Measurements from ENCODE around the gene TOR3A. TPM values are rescaled to one million over a fixed set of nuclear protein-coding genes. Genes with fewer than 3 reads are reported as not detected.
"Not testable (repeated sequence)": the region's sequence is repeated elsewhere in the genome, so short reads cannot be mapped to it uniquely, and the experiment has no call there.

The TOR3A gene
- total RNA-seq, 1 donor from 2014 or later, result 27.5 TPM

DNA sequence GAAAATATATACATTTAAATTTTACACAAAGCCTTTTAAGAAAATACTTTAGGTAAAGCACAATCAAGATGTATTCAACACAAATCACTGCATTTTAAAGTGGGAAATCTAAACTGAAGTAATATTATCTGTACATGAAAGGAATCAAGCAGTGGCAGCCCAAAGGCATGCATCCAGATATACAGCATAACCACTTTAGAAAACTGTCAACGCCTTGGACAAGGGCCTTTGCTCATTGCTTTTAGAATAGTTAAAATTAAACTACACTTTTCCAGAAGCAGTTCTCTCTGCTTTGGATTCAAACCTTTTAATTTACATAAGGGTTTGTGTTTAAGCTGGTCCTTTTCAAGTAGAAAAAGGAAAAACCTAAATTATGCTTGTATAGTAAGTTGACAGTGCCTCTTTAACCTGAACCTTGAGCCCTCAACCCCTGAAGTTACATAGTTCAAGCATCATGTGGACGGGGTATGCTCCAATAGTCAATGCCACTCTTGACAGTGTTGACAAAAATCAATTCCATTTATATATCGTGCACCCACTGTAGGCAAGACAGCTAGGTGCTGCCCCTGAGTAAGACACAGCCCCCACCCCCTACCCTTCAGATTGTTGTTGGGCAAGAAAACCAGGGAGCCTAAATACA is 22.9 kb downstream of the TOR3A start:
- no peak for DNase-seq (ENCODE audit: low read depth in 2 of 2)

- DNase-seq (ENCODE audit: low read depth in 2 of 2), result no peak
Measured at GRCh38 chr1:179105393-179105792, 23.5 kb downstream of the TOR3A start.

GRCh38 chr1:179107706-179108629 is 26.1 kb downstream of the TOR3A start:
- DNase-seq (ENCODE audit: low read depth in 2 of 2), result no peak

DNA sequence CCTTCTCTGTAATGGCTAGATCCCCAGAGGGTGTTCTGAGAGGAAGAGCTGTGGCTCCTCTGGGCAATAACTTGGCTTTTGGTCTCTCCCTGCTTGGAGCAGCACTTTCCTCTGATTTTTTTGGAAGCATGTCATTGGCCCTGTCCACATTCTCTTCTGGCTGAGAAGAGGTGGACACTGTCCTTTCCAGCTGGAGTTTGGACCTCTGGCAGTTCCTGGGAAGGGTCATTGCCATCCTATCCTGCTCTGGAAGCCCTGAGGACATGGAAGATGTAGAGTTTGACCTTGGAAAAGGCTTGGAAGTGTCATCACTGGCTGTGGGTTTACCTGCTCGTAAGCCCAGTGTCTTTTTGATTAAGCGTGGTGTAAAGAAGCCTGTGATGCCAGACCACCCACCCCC is 26.8 kb downstream of the TOR3A start:
- no peak for DNase-seq (ENCODE audit: low read depth in 2 of 2)

DNA sequence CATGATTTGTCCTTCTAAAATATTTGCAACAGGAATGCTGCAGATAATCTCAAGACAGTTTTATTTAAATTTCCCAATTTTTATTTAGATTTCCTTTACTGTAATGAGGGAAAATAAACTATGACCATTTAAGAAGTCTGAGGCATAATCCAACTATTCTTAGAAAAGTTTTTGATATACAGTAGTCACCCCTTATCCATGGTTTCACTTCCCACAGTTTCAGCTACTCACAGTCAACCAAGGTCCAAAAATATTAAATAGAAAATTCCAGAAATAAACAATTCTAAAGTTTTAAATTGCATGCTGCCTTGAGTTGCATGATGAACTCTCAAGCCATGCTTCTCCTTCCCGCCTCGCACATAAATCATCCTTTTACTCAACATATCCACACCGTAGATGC is 33.3 kb downstream of the TOR3A start:
- no peak for DNase-seq (ENCODE audit: low read depth in 2 of 2)

- no peak for DNase-seq (ENCODE audit: low read depth in 2 of 2)
Measured at GRCh38 chr1:179119513-179119912, 37.6 kb downstream of the TOR3A start.

DNA sequence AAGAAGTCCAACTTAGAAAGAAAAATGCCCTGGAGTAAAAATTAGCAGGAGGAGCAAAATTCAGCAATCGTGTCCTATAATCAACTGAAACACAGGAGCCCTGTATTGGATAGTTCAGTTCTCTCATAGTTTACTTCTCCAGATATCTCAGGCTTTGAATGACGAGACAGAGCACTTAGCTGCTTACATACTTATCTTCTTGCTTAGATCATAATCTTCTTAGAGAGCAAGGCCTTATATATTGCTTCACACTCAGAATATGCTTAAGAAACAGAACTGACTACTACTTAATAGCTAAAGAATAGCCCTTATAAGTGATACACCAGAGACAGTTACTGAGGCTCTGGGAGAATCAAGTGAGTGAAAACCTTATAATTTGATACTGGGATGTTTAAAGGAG is 38.9 kb downstream of the TOR3A start:
- DNase-seq (ENCODE audit: low read depth in 2 of 2), result no peak

DNA sequence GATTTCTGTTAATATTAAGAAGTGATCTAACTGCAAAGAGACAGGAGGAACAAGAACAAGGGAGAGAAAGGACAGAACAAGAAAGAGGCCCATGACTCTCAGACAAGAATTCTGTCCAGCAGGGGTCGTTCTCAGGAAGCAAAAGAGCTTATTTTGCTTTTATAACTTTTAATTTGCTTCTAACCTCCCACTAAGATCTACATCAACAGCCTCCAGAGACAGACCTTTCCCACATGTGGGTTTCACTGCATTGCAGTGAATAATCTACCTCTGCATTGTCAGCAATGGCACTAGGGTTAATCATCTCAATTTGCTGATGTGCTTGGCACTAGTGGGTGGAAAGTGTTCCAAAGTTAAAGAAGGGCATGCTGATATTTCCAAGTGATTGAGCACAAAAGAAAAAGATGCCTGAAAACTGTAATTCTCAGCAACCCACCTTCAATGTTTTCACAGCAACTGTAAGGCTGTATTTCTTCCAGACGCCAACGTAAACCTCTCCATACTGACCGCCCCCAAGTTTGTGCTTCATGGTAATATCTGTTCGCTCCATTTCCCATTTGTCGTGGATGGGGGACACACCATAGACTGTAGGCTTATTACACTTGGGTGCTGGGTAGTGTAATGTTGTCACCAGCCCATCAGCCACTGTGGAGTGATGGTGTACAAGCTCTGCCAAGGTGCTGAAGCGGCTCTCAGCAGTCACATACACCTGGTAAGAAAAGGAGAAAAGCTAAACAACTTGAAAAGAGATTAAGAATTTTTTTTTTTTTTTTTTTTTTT is 39.5 kb downstream of the TOR3A start:
- DNase-seq (ENCODE audit: low read depth in 2 of 2), result peak in 1 of 2 donors; percentile 47

DNA sequence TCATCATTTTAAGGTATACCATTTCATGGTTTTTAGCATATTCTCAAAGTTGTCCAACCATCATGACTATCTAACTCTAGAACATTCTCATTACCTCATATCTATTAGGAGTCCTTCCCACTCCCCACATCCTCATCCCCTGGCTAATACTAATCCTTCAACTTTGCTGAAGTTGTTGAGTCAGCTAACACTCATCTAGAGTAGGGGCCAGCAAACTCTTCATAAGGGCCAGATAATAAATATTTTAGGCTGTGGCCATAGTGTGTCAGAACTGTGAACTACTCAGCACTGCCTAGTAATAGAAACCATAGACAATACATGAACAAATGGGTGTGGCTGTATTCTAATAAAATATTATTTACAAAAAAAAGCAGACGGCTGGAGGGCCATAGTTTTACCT is 43.0 kb downstream of the TOR3A start:
- no peak for DNase-seq (ENCODE audit: low read depth in 2 of 2)

- peak; percentile 79 to 80 for DNase-seq (ENCODE audit: low read depth in 2 of 2)
Measured at GRCh38 chr1:179126338-179127060, 44.6 kb downstream of the TOR3A start.

DNA sequence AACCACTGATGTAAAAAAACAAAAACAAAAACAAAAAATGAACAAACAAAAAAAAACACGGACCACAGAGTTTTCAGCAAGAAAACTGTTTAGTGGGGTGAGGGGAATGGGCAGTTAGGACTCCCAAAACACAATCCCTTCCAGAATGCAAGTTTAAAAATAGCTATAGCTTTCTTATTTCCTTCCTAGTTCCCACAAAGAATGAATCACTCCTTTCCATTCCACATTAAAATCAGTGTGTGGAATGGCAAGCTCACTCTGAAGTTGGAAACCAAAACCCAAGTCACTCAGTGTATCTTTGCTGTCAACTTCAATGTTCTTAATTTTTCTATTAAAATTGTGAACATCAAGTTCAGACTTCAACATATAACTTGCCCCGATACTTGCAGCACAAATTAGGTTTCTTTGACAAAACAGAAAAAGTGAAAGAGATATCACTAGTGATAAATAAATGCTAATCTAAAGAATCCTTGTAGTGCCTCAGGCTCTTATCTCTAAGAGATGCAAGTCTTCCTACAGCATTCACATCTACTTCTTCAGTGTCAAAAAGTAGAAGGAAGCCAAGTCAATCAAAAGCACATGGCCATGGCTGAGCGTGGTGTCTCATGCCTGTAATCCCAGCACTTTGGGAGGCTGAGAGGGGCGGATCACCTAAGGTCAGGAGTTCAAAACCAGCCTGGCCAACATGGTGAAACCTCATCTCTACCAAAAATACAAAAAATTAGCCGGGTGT is 45.5 kb downstream of the TOR3A start:
- DNase-seq (ENCODE audit: low read depth in 2 of 2), result peak in 1 of 2 donors; percentile 63

DNA sequence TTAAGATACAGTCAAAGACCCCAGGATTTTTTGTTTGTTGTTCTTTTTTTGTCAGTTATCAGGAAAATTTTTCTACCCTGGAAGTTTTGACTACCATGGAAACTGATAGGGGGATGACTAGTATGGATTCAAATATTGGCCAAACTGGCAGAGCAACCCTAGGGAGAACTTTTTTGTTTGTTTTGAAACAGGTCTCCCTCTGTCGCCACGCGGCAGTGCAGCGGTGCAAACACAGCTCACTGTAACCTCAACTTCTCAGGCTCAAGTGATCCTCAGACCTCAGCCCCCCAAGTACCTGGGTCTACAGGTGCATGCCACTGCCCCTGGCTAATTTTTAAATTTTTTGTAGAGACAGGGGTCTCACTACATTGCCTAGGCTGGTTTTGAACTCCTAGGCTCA is 46.6 kb downstream of the TOR3A start:
- DNase-seq (ENCODE audit: low read depth in 2 of 2), result no peak

GRCh38 chr1:179129702-179130473 is 48.0 kb downstream of the TOR3A start:
- DNase-seq (ENCODE audit: low read depth in 2 of 2), result peak; percentile 46 to 70

- not testable (repeated sequence) for DNase-seq (ENCODE audit: low read depth in 2 of 2)
Measured at GRCh38 chr1:179135168-179135567, 53.3 kb downstream of the TOR3A start.

- DNase-seq (ENCODE audit: low read depth in 2 of 2), result not testable (repeated sequence)
Measured at GRCh38 chr1:179135707-179136106, 53.8 kb downstream of the TOR3A start.

DNA sequence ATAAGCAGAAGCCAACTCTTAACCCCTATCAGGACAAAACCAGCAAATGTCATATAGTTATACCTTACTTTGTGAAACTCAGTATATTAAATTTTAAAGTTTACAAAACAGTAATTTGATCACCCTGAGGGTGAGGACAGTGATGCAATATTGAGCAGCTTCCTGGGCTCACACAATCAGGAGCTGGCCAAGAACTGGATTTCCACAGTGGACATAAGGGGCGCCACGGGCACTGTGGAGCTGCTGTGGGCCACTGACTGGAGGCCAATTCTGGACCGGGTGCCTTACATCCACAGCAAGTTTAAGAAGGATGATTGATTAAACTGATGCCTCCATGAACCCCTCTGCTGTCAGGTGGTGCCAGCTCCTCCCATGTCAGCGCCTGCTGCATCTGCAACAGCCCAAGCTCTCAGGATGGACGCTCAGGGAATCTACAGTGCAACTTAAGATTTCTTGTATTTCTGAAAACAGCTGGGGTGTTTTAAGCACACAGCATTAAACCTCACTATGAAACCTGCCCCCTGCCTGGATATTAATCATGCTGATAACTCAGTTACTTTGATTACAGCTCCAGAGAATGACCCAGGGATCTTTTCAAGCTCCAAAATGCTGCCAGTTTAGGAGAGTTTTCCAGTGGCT is 55.9 kb downstream of the TOR3A start:
- DNase-seq (ENCODE audit: low read depth in 2 of 2), result no peak

DNA sequence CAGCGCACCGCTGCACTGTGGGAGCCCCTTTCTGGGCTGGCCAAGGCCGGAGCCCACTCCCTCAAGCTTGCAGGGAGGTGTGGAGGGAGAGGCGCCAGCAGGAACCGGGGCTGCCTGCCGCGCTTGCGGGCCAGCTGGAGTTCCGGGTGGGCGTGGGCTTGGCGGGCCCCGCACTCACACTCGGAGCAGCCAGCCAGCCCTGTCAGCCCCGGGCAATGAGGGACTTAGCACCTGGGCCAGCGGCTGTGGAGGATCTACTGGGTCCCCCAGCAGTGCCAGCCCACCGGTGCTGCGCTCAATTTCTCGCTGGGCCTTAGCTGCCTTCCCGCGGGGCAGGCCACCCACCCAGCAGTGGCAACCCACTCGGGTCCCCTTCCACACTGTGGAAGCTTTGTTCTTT is 56.9 kb downstream of the TOR3A start:
- DNase-seq (ENCODE audit: low read depth in 2 of 2), result not testable (repeated sequence)

DNA sequence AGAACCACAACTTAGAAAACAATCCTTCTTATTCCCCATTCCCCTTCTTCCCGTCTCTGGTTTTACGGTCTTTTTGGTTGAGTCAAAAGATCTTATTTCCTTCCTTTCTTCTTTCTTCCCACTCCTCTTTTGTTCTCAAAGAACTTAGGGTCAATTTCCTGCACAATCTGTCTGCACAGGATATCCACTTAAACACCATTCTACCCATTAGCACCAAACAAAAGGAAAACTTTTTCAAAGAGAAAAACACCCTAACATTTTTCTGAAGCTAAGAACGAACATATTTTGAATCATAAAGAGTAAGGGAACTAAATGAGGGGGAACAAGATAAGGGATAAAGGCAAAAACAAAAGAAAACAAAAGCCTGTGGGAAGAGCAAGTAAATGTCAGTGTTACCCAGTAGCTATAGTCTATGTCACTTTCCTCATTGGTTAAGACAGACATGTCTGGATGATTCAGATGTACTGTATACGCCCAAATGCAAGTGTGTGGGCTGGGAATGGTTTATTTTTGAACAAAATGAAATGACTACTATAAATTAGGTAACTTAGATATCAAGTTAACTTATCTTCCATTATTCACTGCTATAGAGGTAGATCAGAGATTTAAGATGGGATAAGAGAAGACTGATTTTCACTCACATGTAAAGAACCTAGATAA is 59.9 kb downstream of the TOR3A start:
- DNase-seq (ENCODE audit: low read depth in 2 of 2), result peak; percentile 58 to 82

GRCh38 chr1:179142889-179143299 is 61.0 kb downstream of the TOR3A start:
- DNase-seq (ENCODE audit: low read depth in 2 of 2), result peak; percentile 74 to 96
